Heart right ventricle (tissue), 16 donors: ENCODE data around the gene COA6. TPM values are rescaled to one million over a fixed set of nuclear protein-coding genes. Genes with fewer than 3 reads are reported as not detected.
A peak's percentile ranks its signal among the peaks of the same experiment; 100 is the strongest.

Experiments used
- ATAC-seq, 8 donors: fragments of 200-7000 bp; cut with Tn5 transposase; one replicate each; pipeline ENCODE4 v1.9.1; 2020; ENCODE audit warnings: mild to moderate bottlenecking in 8 of 8, moderate library complexity in 8 of 8, moderate number of reproducible peaks in 1 of 8
- DNase-seq, 2 donors: peaks; one replicate each; pipeline ENCODE4 v3.0.0-alpha.2; 2020
- H3K27ac ChIP-seq, 10 donors: fragments of 200-600 bp; sonication (generic) in 2 of 10; one replicate each; pipeline versions ENCODE4 v1.5.0 to v1.8.0; 2020 to 2022; ENCODE audit warnings: mild to moderate bottlenecking in 3 of 10
- H3K27me3 ChIP-seq, 7 donors: fragments of 200-600 bp; one replicate each; pipeline ENCODE4 v1.8.0; 2021 to 2022; ENCODE audit warnings: mild to moderate bottlenecking in 2 of 7
- H3K36me3 ChIP-seq, 9 donors: fragments of 200-600 bp; sonication (generic) in 1 of 9; one replicate each; pipeline versions ENCODE4 v1.5.0 to v1.8.0; 2020 to 2022; ENCODE audit warnings: mild to moderate bottlenecking in 2 of 9
- H3K4me1 ChIP-seq, 9 donors: fragments of 200-600 bp; sonication (generic) in 1 of 9; one replicate each; pipeline versions ENCODE4 v1.5.0 to v1.8.0; 2020 to 2022; ENCODE audit warnings: mild to moderate bottlenecking in 4 of 9
- H3K4me3 ChIP-seq, 10 donors: fragments of 200-600 bp; sonication (generic) in 2 of 10; one replicate each; pipeline versions ENCODE4 v1.5.0 to v1.8.0; 2020 to 2022; ENCODE audit warnings: mild to moderate bottlenecking in 7 of 10, moderate library complexity in 2 of 10
- H3K9me3 ChIP-seq, 11 donors: fragments of 200-600 bp in 10 of 11; sonication (generic) in 2 of 11; one replicate each; pipeline versions ENCODE4 v1.5.0 to v1.8.0; 2013 to 2022; ENCODE audit warnings: mild to moderate bottlenecking in 2 of 11, control low read depth in 1 of 11, moderate library complexity in 1 of 11
- CTCF ChIP-seq, 9 donors: fragments of 200-600 bp; sonication (generic) in 2 of 9; IDR thresholded peaks; one replicate each; pipeline versions ENCODE4 v1.5.0 to v1.8.0; 2021 to 2022; ENCODE audit warnings: antibody characterized with exemption in 9 of 9, mild to moderate bottlenecking in 5 of 9, moderate library complexity in 1 of 9
- WGBS, 2 donors: extraction: QIAGEN DNeasy Blood & Tissue Kit; methylation state at CpG; one replicate each; pipeline ENCODE4 v1.1.7; 2013; ENCODE audit warnings: inconsistent platforms in 1 of 2; 5-methylcytosine and 5-hydroxymethylcytosine counted together
- intact Hi-C, 10 donors: fragments of 100-400 bp; cut with DNase I; formaldehyde crosslinking; loops; one replicate each; pipeline versions ENCODE4 v1.11.1 to v1.14.2; 2022
- long read RNA-seq, 3 donors: library from polyadenylated mRNA; unstranded; transcript quantifications; one replicate each; pipeline ENCODE4 v2.0.0, GENCODE V29; 2020 to 2021
- polyA plus RNA-seq, 2 donors: library from polyadenylated mRNA; stranded (reverse); fragments of 200-250 nt; gene quantifications; one replicate each; pipeline ENCODE4 v1.2.3, GENCODE V29; 2013
- total RNA-seq, 10 donors: library from RNA; stranded (reverse); fragmentation: NEBNext Ultra II Directional in 3 of 10; extraction: Animal tissue kit (Norgen Biotek cat#: 25700) in 3 of 10; gene quantifications; one replicate each; pipeline versions ENCODE4 v1.2.1 to v1.2.4, GENCODE V29; 2021 to 2023
- donor health status: Arrhythmogenic right ventricular cardiomyopathy.
- donor health status: ischemic (EF 13 %, LVEDD 7.1; RV severe dilation, severe dysfunction).
- donor health status: healthy with polysubstance abuse.
- donor health status: DM: no; HTN: yes; CAD: no.
- donor health status: DM: no; HTN: no; CAD: no.
- donor health status: ischemic (EF 25% LVEDD 6.9; RV normal size, moderate dysfunction).
- donor health status: ischemic (EF 25% LVEDD 5.7; RV mildly dilated, moderate dysfunction).
- donor health status: healthy.
- donor health status: DM: yes; HTN: yes; CAD: no.
- donor health status: Ischemic cardiomyopathy.
- donor health status: ischemic (EF 35%, LVEDD 5.7; RV mildly dilated, moderate dysfunction).
- donor health status: nonischemic (EF 11% LVEDD 7.7; RV severe dilation, severe dysfunction).
- donor health status: DM: yes; HTN: yes; CAD: no.
- donor health status: PGD.
- donor health status: ischemic (EF 29% LVEDD 5.4; RV normal size, mild dysfunction).
- donor health status: nonischemic (EF 23%, LVEDD 6.1; RV moderate dilation, normal function).

COA6 gene, protein sequence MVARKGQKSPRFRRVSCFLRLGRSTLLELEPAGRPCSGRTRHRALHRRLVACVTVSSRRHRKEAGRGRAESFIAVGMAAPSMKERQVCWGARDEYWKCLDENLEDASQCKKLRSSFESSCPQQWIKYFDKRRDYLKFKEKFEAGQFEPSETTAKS
- total RNA-seq (10 to 100 TPM; 23.4 to 48.4 (median 29.1) TPM), polyA plus RNA-seq (10 to 100 TPM; 95.3 to 98.5 TPM)
- long read RNA-seq, donor 1, transcript COA6-203 (3 exons, 710 nt): major isoform, 20 of 31 reads
- long read RNA-seq, donor 1, partial matches to known transcripts: 4 of 31 reads
- long read RNA-seq, donor 1, other reads (novel, unspliced or antisense): 0 of 31 reads
- long read RNA-seq, donor 2, transcript COA6-202 (3 exons, 641 nt): minor isoform, 10 of 42 reads
- long read RNA-seq, donor 2, transcript COA6-203 (3 exons, 710 nt): major isoform, 18 of 42 reads
- long read RNA-seq, donor 2, partial matches to known transcripts: 10 of 42 reads
- long read RNA-seq, donor 2, other reads (novel, unspliced or antisense): 0 of 42 reads
- long read RNA-seq, donor 3, transcript COA6-203 (3 exons, 710 nt): major isoform, 5 of 11 reads
- long read RNA-seq, donor 3, partial matches to known transcripts: 0 of 11 reads
- long read RNA-seq, donor 3, other reads (novel, unspliced or antisense): 0 of 11 reads

DNA sequence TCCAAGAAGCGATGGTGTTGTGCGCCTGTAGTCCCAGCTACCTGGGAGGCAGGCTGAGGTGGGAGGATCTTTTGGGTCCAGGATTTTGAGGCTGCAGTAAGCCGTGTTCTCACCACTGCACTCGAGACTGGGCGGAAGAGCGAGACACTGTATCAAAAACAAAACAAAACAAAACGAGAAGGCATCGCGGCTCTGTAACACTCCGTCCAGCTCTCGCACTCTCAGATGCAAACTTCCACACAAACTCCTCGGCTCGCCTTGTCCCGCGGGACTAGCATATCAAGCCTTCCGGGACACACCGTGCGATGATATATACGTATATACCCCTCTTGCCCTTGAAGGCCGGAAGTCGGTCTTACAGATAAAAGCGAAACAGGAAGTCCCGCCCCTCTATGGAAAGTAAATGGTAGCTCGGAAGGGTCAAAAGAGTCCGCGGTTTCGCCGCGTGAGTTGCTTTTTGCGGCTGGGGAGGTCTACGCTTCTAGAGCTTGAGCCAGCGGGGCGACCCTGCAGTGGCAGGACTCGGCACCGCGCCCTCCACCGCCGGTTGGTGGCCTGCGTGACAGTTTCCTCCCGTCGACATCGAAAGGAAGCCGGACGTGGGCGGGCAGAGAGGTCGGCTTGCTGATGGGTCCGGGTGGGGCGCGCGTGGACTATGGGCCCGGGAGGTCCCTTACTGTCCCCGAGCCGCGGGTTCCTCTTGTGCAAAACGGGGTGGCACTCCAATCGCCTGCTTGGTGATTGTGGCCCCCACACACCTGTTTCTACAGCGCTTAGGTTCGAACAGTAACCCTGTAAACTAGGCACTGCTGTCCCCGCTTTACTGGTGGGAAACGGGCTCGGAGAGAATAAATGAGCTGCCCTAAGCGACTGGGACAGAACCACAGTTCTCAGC lies at the start of gene COA6:
COA6 (plus strand) TSS at position 393 of the 895 bp plus-strand sequence; CDS start at position 404, 11 bp downstream.
- Histone ChIP-seq H3K27me3 (no peaks in the 10 kb centered on the region), H3K27ac (peak within 1 kb of the TSS; percentile 92 to 98 (median 96)), H3K36me3 (peaks cover 0 to 34% (median 24%) of the 10 kb centered on the region in 9 donors), H3K4me1 (peaks cover 6 to 31% (median 20%) of the 10 kb centered on the region in 9 donors), H3K9me3 (no peaks in the 10 kb centered on the region), H3K4me3 (peak within 1 kb of the TSS; percentile 53 to 88 (median 76))
- intact Hi-C loops: no loop called here
- peak; percentile 89 to 94 for DNase-seq
- WGBS, 2 donors: 0% methylated on average over 62 of the region's 62 CpGs
- ATAC-seq: peak; percentile 94 to 98 (median 98)
- no peak for TF ChIP-seq CTCF (IDR thresholded peaks at IDR 0.05)

GRCh38 chr1:234324821-234325220 lies 48.4 kb upstream of the COA6 start:
- intact Hi-C loops: loop anchor here in 1 of 10 donors (10.0 kb wide), 1 partner anchor 180 kb away; no protein-coding TSS in a partner anchor
- Histone ChIP-seq H3K4me1 (peaks cover 0 to 11% (median 0%) of the 10 kb centered on the region in 9 donors), H3K9me3 (no peaks in the 10 kb centered on the region), H3K27me3 (peaks cover 0 to 69% (median 54%) of the 10 kb centered on the region in 7 donors), H3K27ac (no peak overlapping the region), H3K4me3 (no peak overlapping the region), H3K36me3 (no peaks in the 10 kb centered on the region)
- DNase-seq (no peak), ATAC-seq (no peak)
- 78 to 82% methylated on average over 6 of the region's 6 CpGs for WGBS, 2 donors
- no peak for TF ChIP-seq CTCF (IDR thresholded peaks at IDR 0.05)

DNA sequence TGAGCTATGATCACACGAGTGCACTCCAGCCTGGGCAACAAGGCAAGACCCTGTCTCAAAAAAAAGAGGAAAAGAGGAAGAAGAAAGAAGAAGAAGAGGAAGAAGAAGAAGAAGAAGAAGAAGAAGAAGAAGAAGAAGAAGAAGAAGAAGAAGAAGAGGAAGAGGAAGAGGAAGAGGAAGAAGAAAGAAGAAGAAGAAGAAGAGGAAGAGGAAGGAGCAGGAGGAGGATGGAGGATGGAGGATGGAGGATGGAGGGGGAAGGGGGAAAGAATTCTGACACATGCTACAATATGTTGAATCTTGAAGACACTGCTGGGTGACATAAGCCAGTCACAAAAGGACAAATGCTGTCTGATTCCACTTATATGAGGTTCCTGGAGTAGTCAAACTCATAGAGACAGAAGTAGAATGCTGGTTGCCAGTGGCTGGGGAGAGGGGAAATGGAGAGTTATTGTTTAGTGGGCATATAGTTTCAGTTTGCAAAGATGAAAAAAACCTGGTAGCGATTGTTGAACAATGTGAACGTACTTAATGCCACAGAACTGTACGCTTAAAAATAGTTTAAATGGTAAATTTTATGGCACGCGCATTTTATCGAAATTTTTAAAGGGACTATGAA lies 47.3 kb upstream of the COA6 start:
- H3K27ac ChIP-seq: peak overlapping the region in 1 of 10 donors; percentile 49
- intact Hi-C loops: loop anchor here in 1 of 10 donors (10.0 kb wide), 1 partner anchor 181 kb away; no protein-coding TSS in a partner anchor
- ATAC-seq (no peak), DNase-seq (no peak)
- H3K4me1 ChIP-seq: peaks cover 0 to 11% (median 0%) of the 10 kb centered on the region in 9 donors
- no peak for TF ChIP-seq CTCF (IDR thresholded peaks at IDR 0.05)
- H3K36me3 ChIP-seq: no peaks in the 10 kb centered on the region
- peaks cover 0 to 63% (median 45%) of the 10 kb centered on the region in 7 donors for H3K27me3 ChIP-seq
- peak overlapping the region in 8 of 10 donors; percentile 7 to 50 (median 40) for H3K4me3 ChIP-seq
- 63 to 66% methylated on average over 7 of the region's 7 CpGs for WGBS, 2 donors
- H3K9me3 ChIP-seq: no peaks in the 10 kb centered on the region
